GM15510 (cell line): ENCODE data around the gene MYL12A.

Experiments used
- POLR2A ChIP-seq: IDR thresholded peaks from 3 replicates; pipeline ENCODE4 v1.6.1; 2011; ENCODE audit warnings: borderline replicate concordance; ENCODE audit not compliant: insufficient read length; ENCODE audit errors: extremely low read depth

Gene MYL12A

DNA sequence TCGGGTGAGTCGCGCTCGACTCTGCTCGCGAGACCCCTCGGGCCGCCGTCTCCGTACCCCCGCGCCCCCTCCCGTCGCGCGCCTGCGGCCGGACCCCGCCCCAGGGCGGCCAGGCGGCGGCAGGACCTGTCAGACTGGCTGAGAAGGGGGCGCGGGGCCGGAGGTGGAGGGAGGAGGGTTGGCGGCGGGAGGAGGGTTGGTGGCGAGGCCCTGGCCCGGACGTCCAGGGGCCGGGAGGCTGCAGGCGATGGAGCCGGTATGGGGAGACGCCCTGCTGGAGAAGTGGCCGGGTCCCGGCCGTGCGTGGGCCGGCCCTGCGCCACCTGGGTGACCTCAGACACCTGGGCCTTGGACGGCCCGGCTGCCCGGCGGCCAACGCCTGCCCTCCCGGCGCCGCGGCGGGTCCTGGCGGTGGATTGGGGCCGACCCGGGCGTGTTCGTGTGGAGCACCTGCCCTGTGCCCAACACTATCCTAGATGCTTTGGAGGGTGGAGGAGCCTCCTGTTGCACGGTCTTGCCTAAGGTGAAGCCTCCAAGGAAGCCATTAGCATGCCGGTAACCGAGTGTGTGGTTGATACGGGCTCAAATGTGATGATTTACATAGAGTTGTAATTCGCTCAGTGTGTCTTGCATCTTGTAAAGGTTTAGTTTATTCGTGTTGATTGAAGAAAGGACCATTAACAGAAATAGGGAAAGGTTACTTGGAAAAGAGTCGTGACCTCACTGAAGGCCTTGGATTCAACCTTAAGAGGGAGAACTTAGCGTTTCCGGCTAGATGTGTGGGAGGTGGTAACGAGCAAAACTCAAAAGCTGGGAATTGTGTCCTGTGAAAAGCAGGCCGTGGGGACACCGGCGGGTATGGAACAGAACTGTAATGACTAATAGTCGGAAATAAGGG, 14.9 kb downstream of the MYL12A start:
- TF ChIP-seq POLR2A, result no peak

GRCh38 chr18:3263132-3263700, 15.6 kb downstream of the MYL12A start:
- no peak for TF ChIP-seq POLR2A

GRCh38 chr18:3264362-3264761, 16.8 kb downstream of the MYL12A start:
- TF ChIP-seq POLR2A, result no peak

DNA sequence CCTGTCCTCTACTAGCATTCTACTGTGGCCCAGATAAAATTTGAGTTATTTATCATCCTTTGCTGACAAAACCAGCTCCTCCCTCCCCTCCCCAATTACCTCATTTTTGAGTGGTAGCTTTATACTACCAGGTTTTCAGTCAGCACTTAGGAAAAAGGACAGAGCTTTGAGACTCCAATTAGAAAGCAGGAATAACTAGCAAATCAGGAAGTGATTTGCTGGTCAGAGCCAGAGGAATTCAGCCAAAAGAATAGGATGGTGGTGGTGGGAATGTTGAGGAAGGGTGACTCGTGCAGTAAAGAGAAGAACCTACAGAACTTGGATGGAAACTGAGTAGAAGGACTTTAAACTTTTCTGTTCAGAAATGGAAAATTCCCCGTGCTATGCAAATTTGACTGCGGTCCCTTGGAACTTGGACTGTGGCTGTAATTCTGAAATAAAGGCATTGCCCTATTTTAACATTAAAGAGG, 18.0 kb downstream of the MYL12A start:
- no peak for TF ChIP-seq POLR2A

DNA sequence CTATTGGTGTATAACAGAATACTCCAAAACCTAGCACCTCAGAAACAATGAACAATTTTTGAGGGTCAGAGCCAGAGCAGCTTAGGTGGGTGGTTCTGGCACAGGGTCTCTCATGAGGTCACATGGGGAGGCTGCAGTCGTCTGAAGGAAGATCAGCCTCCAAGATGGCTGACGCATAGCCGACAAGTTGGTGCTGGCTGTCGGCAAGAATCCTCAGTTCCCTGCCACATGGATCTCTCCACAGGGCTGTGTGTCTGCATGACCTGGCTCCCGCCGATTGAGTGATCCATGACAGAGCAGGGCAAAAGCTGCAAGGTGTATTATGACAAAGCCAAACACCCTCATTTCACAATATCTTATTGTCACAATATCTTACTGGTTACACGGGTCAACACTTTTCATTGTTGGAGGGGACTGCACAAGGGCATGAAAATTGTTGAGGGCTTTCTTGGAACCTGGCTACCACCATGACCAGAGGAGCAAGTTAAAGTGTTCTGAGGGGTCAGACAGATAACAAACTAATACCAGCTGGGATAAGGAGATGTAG, 18.5 kb downstream of the MYL12A start:
- TF ChIP-seq POLR2A, result no peak

GRCh38 chr18:3268306-3268705, 20.7 kb downstream of the MYL12A start:
- no peak for TF ChIP-seq POLR2A

DNA sequence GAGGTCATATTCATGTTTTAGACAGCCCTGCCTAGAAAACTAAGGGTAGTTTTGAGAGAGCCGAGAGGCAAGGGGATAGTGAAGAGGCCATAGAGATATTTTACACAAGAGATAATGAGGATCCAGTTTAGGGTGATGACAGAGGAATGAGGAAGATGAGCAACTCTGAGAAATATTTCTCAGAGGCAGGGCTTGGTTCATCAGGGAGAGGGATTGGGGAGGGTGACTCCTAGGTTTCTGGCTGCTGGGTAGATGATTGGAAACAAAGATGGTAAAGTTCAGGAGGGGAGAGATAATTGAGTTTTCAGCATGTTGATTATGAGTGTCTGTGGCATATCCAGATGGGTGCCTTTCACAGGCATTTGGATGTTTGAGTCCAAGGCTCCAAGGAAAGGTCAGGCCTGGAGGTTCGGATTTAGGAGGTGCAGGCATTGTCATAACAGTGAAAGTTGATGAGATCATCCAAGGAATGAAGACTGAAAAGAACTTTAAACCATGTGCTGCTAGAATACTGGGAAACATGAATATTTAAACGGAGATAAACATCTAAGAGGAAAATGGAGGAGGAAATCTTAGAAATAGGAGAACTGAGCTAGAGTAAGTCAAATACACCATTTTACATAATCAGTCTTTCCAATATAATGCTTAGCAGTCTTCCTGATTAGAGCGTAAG, 21.8 kb downstream of the MYL12A start:
- no peak for TF ChIP-seq POLR2A

- TF ChIP-seq POLR2A, result no peak
These were observed 22.3 kb downstream of the MYL12A start for GRCh38 chr18:3269914-3270299.

DNA sequence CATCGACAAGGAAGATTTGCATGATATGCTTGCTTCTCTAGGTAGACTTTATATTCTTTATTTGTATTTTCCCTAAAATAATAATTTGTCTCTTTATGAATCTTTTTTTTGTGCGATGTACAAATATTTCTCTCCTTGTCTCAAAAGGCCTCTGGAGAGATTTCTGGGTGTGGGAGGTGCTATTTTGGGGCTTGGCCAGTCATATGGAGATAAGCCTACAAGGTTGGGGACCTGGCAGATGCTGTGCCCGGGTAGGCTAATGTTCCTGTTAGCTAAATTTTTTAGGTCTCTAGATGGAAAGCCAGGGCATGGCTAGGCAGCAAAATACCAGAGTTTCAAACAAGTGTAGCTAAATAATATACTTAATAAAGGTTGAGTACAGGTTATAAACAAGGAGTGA, 25.4 kb downstream of the MYL12A start:
- no peak for TF ChIP-seq POLR2A

GRCh38 chr18:3279201-3280185, 31.9 kb downstream of the MYL12A start:
- no peak for TF ChIP-seq POLR2A

- TF ChIP-seq POLR2A, result no peak
These were observed 34.1 kb downstream of the MYL12A start for GRCh38 chr18:3281456-3282400.

DNA sequence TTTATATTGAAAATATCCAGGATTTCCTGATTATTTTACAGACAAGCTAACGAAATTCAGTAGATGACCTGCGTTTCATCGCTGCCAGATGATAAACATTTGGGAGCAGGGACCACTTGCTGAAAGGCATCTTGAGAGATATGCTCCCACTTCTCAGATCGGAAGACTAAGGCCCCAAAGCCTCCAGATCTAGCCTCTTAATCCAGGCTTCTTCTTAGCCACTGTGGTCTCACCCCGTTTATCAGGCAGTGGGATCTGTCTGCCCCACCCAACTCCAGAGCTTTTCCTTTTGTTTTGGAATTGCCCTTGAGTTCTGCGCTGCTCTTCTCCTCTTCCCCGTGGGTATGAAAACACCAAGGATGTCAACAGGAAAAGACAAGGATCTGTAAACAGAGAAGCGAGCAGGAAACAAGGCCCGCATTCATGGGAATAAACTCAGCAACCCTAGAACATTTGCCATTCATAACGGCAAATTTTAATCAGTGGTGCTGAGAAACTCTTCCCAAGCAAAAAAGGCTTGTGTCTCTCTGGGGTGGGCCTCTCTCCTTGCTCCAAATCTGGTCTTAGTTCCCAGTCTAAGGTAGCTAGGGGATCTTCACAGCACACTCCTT, 35.8 kb downstream of the MYL12A start:
- TF ChIP-seq POLR2A, result no peak

GRCh38 chr18:3283908-3284307, 36.3 kb downstream of the MYL12A start:
- no peak for TF ChIP-seq POLR2A
